K562 (cell line): ENCODE results near the gene ITGA7. TPM values are rescaled to one million over a fixed set of nuclear protein-coding genes. Genes with fewer than 3 reads are reported as not detected.

Source experiments
- ATAC-seq: fragments of 200-7000 bp; cut with Tn5 transposase; 3 replicates; pipeline ENCODE4 v1.9.1; 2020; ENCODE audit warnings: moderate library complexity
- BruUV-seq: library from RNA; stranded (reverse); fragments of 400-500 nt; replicated peaks from 2 replicates; lab custom pipeline; 2021; lab: Mats Ljungman, UMichigan
- CTCF ChIA-PET: fragments of 300-600 bp; formaldehyde crosslinking; extraction: SDS; loops from one replicate; lab custom pipeline; 2021; ENCODE audit warnings: low intra/inter-chr PET ratio; lab: Yijun Ruan, JAX
- POLR2A ChIA-PET: fragments of 300-600, 350-650 bp; sonication (Branson Sonifier 250); formaldehyde crosslinking; extraction: SDS; loops from one replicate; lab custom pipeline; 2021; ENCODE audit warnings: antibody characterized with exemption, inconsistent platforms; lab: Yijun Ruan, JAX
- DNase-seq, 4 experiments: peaks; one replicate each; pipeline versions ENCODE4 v3.0.0 to v3.0.0-alpha.2; 2011 to 2018; ENCODE audit warnings: low spot score in 3 of 4, mixed read lengths in 3 of 4; ENCODE audit errors: extremely low read depth in 1 of 4
- FAIRE-seq: peaks from 2 replicates; lab custom pipeline; 2011; peaks lifted over from hg19 to GRCh38; lab: Jason Lieb, UNC
- H2AFZ ChIP-seq: 2 replicates; pipeline ENCODE4 v1.6.0; 2011; ENCODE audit warnings: low read depth, low read length, control low read depth, inconsistent platforms
- H3K27ac ChIP-seq: fragments of 200-600 bp; 3 replicates; pipeline ENCODE4 v1.8.0; 2011; ENCODE audit warnings: low read depth, mild to moderate bottlenecking, control low read depth, inconsistent platforms, low read length, moderate library complexity, mixed read lengths; ENCODE audit errors: extremely low read depth
- H3K27me3 ChIP-seq, 2 experiments: fragments of 300-600 bp in 1 of 2; 2 replicates in 1 of 2; 3 replicates in 1 of 2; pipeline versions ENCODE4 v1.6.0 to v1.8.0; 2011; ENCODE audit warnings: inconsistent platforms in 2 of 2, low read length in 2 of 2, mild to moderate bottlenecking in 1 of 2, mixed read lengths in 1 of 2, moderate library complexity in 1 of 2; ENCODE audit not compliant: control insufficient read depth in 2 of 2, insufficient read depth in 2 of 2
- H3K36me3 ChIP-seq: fragments of 300-600 bp; 3 replicates; pipeline ENCODE4 v1.8.0; 2011; ENCODE audit warnings: mild to moderate bottlenecking, low read length, inconsistent platforms; ENCODE audit not compliant: control insufficient read depth, insufficient read depth
- H3K4me1 ChIP-seq, 2 experiments: fragments of 200-600 bp in 1 of 2; replicated peaks in 1 of 2; 2 replicates in 1 of 2; 3 replicates in 1 of 2; pipeline versions ENCODE4 v1.5.1 to v1.8.0; 2011; ENCODE audit warnings: inconsistent platforms in 2 of 2, low read length in 2 of 2, mild to moderate bottlenecking in 1 of 2, mixed read lengths in 1 of 2, moderate library complexity in 1 of 2; ENCODE audit not compliant: control insufficient read depth in 2 of 2, insufficient read depth in 2 of 2
- H3K4me2 ChIP-seq: 2 replicates; pipeline ENCODE4 v1.6.1; 2011; ENCODE audit warnings: low read length, control low read depth, inconsistent platforms, mixed read lengths; ENCODE audit not compliant: insufficient read depth
- H3K4me3 ChIP-seq: fragments of 200-600 bp; sonication (generic), shearing (Covaris generic); 2 replicates; pipeline ENCODE4 v1.5.1; 2016; ENCODE audit warnings: control low read depth, inconsistent platforms
- H3K79me2 ChIP-seq: fragments of 200-600 bp; 3 replicates; pipeline ENCODE4 v1.8.0; 2011; ENCODE audit warnings: low read length, inconsistent platforms; ENCODE audit not compliant: control insufficient read depth, insufficient read depth
- H3K9ac ChIP-seq, 2 experiments: 2 replicates each; pipeline versions ENCODE4 v1.6.0 to v1.6.1; 2011; ENCODE audit warnings: low read depth in 2 of 2, low read length in 2 of 2, control low read depth in 1 of 2, inconsistent platforms in 1 of 2, mild to moderate bottlenecking in 1 of 2, mixed read lengths in 1 of 2; ENCODE audit not compliant: insufficient read depth in 1 of 2
- H3K9me1 ChIP-seq: one replicate; pipeline ENCODE4 v1.6.0; 2011; ENCODE audit warnings: inconsistent platforms, mild to moderate bottlenecking, low read length, moderate library complexity; ENCODE audit not compliant: control insufficient read depth, insufficient read depth
- H3K9me3 ChIP-seq: replicated peaks from 2 replicates; pipeline ENCODE4 v1.5.1; 2011; ENCODE audit warnings: low read depth, low read length, inconsistent platforms; ENCODE audit not compliant: control insufficient read depth, insufficient read depth
- H4K20me1 ChIP-seq: replicated peaks from 2 replicates; pipeline ENCODE4 v1.6.1; 2011; ENCODE audit warnings: low read length, inconsistent platforms, mixed read lengths; ENCODE audit not compliant: control insufficient read depth, insufficient read depth
- CTBP1 ChIP-seq: fragments of 450-650 bp; IDR thresholded peaks from 2 replicates; pipeline ENCODE4 v1.6.1; 2016; ENCODE audit warnings: borderline replicate concordance
- ELF2 ChIP-seq: fragments of 250-450 bp; sonication (Bioruptor Pico); IDR thresholded peaks from 2 replicates; pipeline ENCODE4 v1.5.0; 2021; ENCODE audit warnings: mild to moderate bottlenecking
- GABPA ChIP-seq: fragments of 200-800 bp; sonication (Bioruptor generic); conservative IDR thresholded peaks from 2 replicates; pipeline ENCODE4 v1.6.1; 2016; ENCODE audit warnings: low read depth, missing genetic modification characterization, missing compliant biosample characterization
- HLTF ChIP-seq: fragments of 450-650 bp; IDR thresholded peaks from 2 replicates; pipeline ENCODE4 v1.6.1; 2016
- MYC ChIP-seq, 2 experiments: fragments of 250-450 bp in 1 of 2; sonication (Bioruptor Pico) in 1 of 2; IDR thresholded peaks; 2 replicates each; pipeline versions ENCODE4 v1.5.1 to v1.6.1; 2012 to 2021; ENCODE audit warnings: low read depth in 2 of 2, borderline replicate concordance in 1 of 2, improper control_type of control experiment in 1 of 2, low read length in 1 of 2, mild to moderate bottlenecking in 1 of 2, moderate library complexity in 1 of 2
- MYNN ChIP-seq, 2 experiments: sonication (generic); formaldehyde crosslinking in 1 of 2; IDR thresholded peaks; 2 replicates each; pipeline versions ENCODE4 v1.5.0 to v1.6.1; 2016 to 2020; ENCODE audit warnings: antibody characterized with exemption in 1 of 2, missing genetic modification reagents in 1 of 2
- PHB2 ChIP-seq: fragments of 450-650 bp; IDR thresholded peaks from 2 replicates; pipeline ENCODE4 v1.6.1; 2017; ENCODE audit warnings: low read depth
- POLR2G ChIP-seq: fragments of 200-400 bp; formaldehyde crosslinking; IDR thresholded peaks from 2 replicates; pipeline ENCODE4 v1.6.1; 2017; ENCODE audit warnings: low read depth, mild to moderate bottlenecking, antibody characterized with exemption, low read length, moderate library complexity
- TCF7 ChIP-seq: sonication (generic); IDR thresholded peaks from 2 replicates; pipeline ENCODE4 v1.6.1; 2016; ENCODE audit warnings: antibody characterized with exemption, borderline replicate concordance
- TRIM28 ChIP-seq: fragments of 450-650 bp; IDR thresholded peaks from 2 replicates; pipeline ENCODE4 v1.6.1; 2017
- ZNF347 ChIP-seq: fragments of 450-650 bp; formaldehyde crosslinking; IDR thresholded peaks from 2 replicates; pipeline ENCODE4 v1.4.0; 2020; ENCODE audit warnings: low read depth, mild to moderate bottlenecking, moderate library complexity
- ZNF778 ChIP-seq: fragments of 450-650 bp; formaldehyde crosslinking; IDR thresholded peaks from 2 replicates; pipeline ENCODE4 v1.4.0; 2020; ENCODE audit warnings: mild to moderate bottlenecking, moderate library complexity
- ZNF780A ChIP-seq: fragments of 250-450 bp; sonication (Bioruptor Pico); IDR thresholded peaks from 2 replicates; pipeline ENCODE4 v1.5.0; 2021; ENCODE audit warnings: mild to moderate bottlenecking
- ZSCAN29 ChIP-seq: fragments of 450-650 bp; IDR thresholded peaks from 2 replicates; pipeline ENCODE4 v1.6.1; 2017
- WGBS: fragments of 100-300 bp; shearing (Covaris generic); methylation state at CpG from one replicate; pipeline ENCODE4 v1.1.6; 2016; ENCODE audit warnings: low coverage, mixed read lengths; ENCODE audit not compliant: insufficient coverage; ENCODE audit errors: missing lambda C conversion rate; 5-methylcytosine and 5-hydroxymethylcytosine counted together
- in situ Hi-C: fragments of 300-500 bp; cut with MboI; formaldehyde crosslinking; loops from 4 replicates; pipeline ENCODE4 v1.15.0; 2018; ENCODE audit warnings: inconsistent platforms, mixed read lengths
- intact Hi-C: fragments of 100-400 bp; cut with micrococcal nuclease; formaldehyde crosslinking; loops from 2 replicates; pipeline ENCODE4 v1.14.2; 2022
- polyA plus RNA-seq, 8 experiments: library from polyadenylated mRNA; depleted of rRNA in 4 of 8; stranded (reverse) in 5 of 8; unstranded in 3 of 8; fragments of >200 nt; fragmentation: Nextera tagmentation in 2 of 8; fragmentation: Illumina TruSeq in 1 of 8; extraction: Ambion mirVana in 2 of 8; extraction: Trizol in 1 of 8; gene quantifications; 2 replicates each; pipeline versions ENCODE4 v1.2.1 to v1.2.3, GENCODE V29; 2011 to 2014; ENCODE audit warnings: inconsistent platforms in 1 of 8, missing spikeins in 1 of 8
- total RNA-seq, 7 experiments: library from RNA; depleted of rRNA in 6 of 7; stranded (reverse); fragments of >200 nt in 6 of 7; fragmentation: Illumina TruSeq in 2 of 7; extraction: Trizol in 2 of 7; gene quantifications; 2 replicates each; pipeline versions ENCODE4 v1.2.1 to v1.2.3, GENCODE V29; 2011 to 2021; ENCODE audit warnings: low replicate concordance in 1 of 7
- TF ChIP-seq, protein P1 (sequence below): sonication (generic); formaldehyde crosslinking; IDR thresholded peaks from 2 replicates; pipeline ENCODE4 v1.8.0; 2022; ENCODE audit warnings: mild to moderate bottlenecking, missing genetic modification reagents, borderline replicate concordance
- TF ChIP-seq, protein P2 (sequence below), 3 experiments: fragments of 200-800 bp in 1 of 3; sonication (Bioruptor generic) in 1 of 3; sonication (generic) in 1 of 3; formaldehyde crosslinking in 1 of 3; IDR thresholded peaks; 2 replicates each; pipeline versions ENCODE4 v1.6.1 to v1.8.0; 2016 to 2022; ENCODE audit warnings: mild to moderate bottlenecking in 2 of 3, missing compliant biosample characterization in 2 of 3, missing genetic modification characterization in 2 of 3, missing genetic modification reagents in 1 of 3
- TF ChIP-seq, protein P3 (sequence below): sonication (generic); formaldehyde crosslinking; IDR thresholded peaks from 2 replicates; pipeline ENCODE4 v1.8.0; 2022; ENCODE audit warnings: mild to moderate bottlenecking, missing genetic modification reagents

Gene ITGA7
- total and polyA plus RNA-seq, 9 of the 15 experiments (the other 6 are each of a cell fraction or from before 2014, with no cell fraction given): 0.11 to 2.3 (median 0.56) TPM; not detected in 1

DNA sequence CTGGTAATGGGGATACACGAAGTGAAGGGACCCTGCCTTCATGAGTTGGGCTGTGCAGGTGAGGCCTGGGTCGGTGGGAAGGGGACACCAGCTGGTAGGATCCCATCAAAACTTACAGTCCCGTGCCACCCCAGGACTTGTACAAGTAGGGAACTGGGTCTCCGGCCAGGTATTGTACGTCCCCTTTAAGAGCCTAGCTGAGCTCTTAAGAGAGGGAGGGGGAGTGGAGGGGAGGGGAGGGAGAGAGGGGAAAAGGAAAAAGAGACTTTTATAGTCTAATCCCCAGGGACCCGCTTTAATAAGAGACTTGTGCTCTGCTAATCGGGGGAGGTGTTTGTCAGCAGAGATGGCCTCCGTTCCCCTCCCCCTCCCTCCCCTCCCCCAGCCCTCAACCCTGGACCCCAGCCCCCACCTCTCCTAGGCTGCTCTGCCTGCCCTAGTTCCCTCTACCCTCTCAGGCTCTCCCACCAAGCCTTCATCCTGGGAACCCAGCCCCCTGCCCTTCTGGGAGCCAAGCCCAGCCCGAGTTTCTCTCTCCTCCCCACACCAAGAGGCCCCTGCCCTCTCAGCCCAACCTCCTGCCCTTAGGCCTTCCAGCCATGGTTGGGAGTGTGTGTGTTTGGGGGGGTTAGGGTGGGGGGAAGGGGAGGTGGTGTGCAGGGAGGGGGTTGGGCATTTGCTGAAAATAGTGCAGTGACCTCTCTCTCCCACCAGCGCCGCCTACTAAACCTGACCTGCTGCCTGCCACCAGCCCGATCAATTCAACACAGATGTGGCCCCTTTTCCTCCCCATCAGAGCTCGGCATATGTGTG lies 37.9 kb upstream of the ITGA7 start:
- 7% methylated on average over 8 of the region's 13 CpGs for WGBS
- peak; percentile 69 for FAIRE-seq
- no peaks in the 10 kb centered on the region for H3K9me1 ChIP-seq
- intact Hi-C loops (no loop called here), in situ Hi-C loops (no loop called here)
- BruUV-seq: no TSS peak
- H2AFZ ChIP-seq: no peak overlapping the region
- peaks cover 43% of the 10 kb centered on the region; the same call in 2 of the 3 replicates for H3K36me3 ChIP-seq
- no peaks in the 10 kb centered on the region for H3K27me3 ChIP-seq
- H3K4me1 ChIP-seq: peaks cover 33 to 42% of the 10 kb centered on the region in 2 experiments
- H3K4me2 ChIP-seq: peak overlapping the region; percentile 74
- H3K9ac ChIP-seq: peak overlapping the region; percentile 44 to 84; a peak in 3 of 4 replicates
- no peaks in the 10 kb centered on the region; the same call in 1 of the 2 replicates for H3K9me3 ChIP-seq
- DNase-seq: peak; percentile 53 to 67 (median 60)
- CTCF ChIA-PET: no interaction called here
- H3K4me3 ChIP-seq: peak overlapping the region; percentile 86
- peak; percentile 38 for ATAC-seq
- H3K79me2 ChIP-seq: peaks cover 38% of the 10 kb centered on the region
- POLR2A ChIA-PET: interaction anchor here (3.4 to 4.5 kb wide), 2 partner anchors 9 to 16 kb away, joined by 13 to 44 read pairs; partner anchors contain the start of gene CD63
- no peaks in the 10 kb centered on the region for H4K20me1 ChIP-seq
- H3K27ac ChIP-seq: peak overlapping the region; percentile 51; the same call in 2 of the 3 replicates
- TF ChIP-seq CTBP1 (no peak), ZNF347 (CRISPR knock-in tag) (no peak), TRIM28 (no peak), ZSCAN29 (no peak), GABPA (tag) (no peak), HLTF (no peak), TCF7 (no peak), ZNF780A (CRISPR knock-in tag) (no peak), ZNF778 (no peak), MYC (IDR thresholded peaks at IDR 0.05; ENCODE audit: low read depth, low read length) (no peak), MYC (CRISPR knock-in tag; IDR thresholded peaks at IDR 0.05; ENCODE audit: borderline replicate concordance, low read depth) (no peak), MYNN (IDR thresholded peaks at IDR 0.05) (0 out of 2 replicates have a peak, but pooled peaks have one; percentile 51), MYNN (CRISPR knock-in tag; IDR thresholded peaks at IDR 0.05) (no peak), PHB2 (no peak), POLR2G (0 out of 2 replicates have a peak, but pooled peaks have one; percentile 17), ELF2 (CRISPR knock-in tag) (no peak)
- TF ChIP-seq, protein P1, sequence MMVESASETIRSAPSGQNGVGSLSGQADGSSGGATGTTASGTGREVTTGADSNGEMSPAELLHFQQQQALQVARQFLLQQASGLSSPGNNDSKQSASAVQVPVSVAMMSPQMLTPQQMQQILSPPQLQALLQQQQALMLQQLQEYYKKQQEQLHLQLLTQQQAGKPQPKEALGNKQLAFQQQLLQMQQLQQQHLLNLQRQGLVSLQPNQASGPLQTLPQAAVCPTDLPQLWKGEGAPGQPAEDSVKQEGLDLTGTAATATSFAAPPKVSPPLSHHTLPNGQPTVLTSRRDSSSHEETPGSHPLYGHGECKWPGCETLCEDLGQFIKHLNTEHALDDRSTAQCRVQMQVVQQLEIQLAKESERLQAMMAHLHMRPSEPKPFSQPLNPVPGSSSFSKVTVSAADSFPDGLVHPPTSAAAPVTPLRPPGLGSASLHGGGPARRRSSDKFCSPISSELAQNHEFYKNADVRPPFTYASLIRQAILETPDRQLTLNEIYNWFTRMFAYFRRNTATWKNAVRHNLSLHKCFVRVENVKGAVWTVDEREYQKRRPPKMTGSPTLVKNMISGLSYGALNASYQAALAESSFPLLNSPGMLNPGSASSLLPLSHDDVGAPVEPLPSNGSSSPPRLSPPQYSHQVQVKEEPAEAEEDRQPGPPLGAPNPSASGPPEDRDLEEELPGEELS (CRISPR knock-in tag): no peak
- TF ChIP-seq, protein P2, sequence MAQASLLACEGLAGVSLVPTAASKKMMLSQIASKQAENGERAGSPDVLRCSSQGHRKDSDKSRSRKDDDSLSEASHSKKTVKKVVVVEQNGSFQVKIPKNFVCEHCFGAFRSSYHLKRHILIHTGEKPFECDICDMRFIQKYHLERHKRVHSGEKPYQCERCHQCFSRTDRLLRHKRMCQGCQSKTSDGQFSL (CRISPR knock-in tag; IDR thresholded peaks at IDR 0.05): no peak; the same call in 1 of the 2 replicates
- TF ChIP-seq, protein P2 (tag; IDR thresholded peaks at IDR 0.05): no peak; a peak in 1 of 4 replicates
- TF ChIP-seq, protein P3, sequence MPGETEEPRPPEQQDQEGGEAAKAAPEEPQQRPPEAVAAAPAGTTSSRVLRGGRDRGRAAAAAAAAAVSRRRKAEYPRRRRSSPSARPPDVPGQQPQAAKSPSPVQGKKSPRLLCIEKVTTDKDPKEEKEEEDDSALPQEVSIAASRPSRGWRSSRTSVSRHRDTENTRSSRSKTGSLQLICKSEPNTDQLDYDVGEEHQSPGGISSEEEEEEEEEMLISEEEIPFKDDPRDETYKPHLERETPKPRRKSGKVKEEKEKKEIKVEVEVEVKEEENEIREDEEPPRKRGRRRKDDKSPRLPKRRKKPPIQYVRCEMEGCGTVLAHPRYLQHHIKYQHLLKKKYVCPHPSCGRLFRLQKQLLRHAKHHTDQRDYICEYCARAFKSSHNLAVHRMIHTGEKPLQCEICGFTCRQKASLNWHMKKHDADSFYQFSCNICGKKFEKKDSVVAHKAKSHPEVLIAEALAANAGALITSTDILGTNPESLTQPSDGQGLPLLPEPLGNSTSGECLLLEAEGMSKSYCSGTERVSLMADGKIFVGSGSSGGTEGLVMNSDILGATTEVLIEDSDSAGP: peak; percentile 85
